GM12875 (cell line): ENCODE data around the gene C19orf53.

Experiments used
- H3K4me3 ChIP-seq: one replicate; pipeline ENCODE4 v1.5.1; 2011; ENCODE audit warnings: low read depth, low read length, control low read depth
- TF ChIP-seq, protein P1 (sequence below): IDR thresholded peaks from 2 replicates; pipeline ENCODE4 v1.5.1; 2011; ENCODE audit warnings: low read depth, mild to moderate bottlenecking, control low read depth, inconsistent platforms, low read length, moderate library complexity, borderline replicate concordance; ENCODE audit not compliant: insufficient read depth

The C19orf53 gene

DNA sequence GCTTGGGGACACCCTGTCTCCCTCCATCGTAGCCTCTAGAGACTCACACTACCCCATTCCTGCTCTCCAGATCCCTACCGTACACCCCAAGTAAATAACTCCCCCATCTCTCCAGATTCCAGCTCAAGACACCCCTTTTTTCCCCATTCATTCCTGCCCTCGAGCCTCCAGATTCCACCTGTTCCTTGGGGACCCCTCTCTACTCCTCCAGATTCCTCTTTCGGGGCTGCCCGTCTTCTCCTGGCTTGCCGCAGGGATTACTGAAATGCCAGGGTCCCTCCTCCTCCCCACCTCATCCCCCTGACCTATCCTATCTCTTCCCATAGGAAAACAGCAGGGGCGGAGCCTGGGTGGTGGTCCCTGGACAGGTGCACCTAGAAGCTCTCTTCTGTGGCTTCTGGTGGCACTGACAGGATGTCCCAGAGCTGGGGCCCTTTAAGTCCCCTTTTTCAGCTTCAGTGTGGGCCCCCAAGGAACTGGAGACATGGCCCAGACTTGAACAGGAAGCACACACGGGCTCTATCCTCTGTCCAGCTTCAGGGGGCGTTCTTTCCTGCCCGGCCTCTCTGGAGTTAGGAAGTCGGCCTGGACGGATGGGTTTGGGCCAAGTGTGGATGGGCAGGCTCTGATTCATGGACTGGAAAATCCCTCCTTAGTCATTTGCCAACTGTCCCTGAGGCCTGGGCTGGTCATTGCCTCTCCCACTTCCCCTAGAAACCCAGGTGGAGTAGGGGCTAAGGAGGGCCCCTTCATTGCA lies 22.2 kb downstream of the C19orf53 start:
- TF ChIP-seq, protein P1, sequence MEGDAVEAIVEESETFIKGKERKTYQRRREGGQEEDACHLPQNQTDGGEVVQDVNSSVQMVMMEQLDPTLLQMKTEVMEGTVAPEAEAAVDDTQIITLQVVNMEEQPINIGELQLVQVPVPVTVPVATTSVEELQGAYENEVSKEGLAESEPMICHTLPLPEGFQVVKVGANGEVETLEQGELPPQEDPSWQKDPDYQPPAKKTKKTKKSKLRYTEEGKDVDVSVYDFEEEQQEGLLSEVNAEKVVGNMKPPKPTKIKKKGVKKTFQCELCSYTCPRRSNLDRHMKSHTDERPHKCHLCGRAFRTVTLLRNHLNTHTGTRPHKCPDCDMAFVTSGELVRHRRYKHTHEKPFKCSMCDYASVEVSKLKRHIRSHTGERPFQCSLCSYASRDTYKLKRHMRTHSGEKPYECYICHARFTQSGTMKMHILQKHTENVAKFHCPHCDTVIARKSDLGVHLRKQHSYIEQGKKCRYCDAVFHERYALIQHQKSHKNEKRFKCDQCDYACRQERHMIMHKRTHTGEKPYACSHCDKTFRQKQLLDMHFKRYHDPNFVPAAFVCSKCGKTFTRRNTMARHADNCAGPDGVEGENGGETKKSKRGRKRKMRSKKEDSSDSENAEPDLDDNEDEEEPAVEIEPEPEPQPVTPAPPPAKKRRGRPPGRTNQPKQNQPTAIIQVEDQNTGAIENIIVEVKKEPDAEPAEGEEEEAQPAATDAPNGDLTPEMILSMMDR, result no peak
- H3K4me3 ChIP-seq, result peak overlapping the region; percentile 81

DNA sequence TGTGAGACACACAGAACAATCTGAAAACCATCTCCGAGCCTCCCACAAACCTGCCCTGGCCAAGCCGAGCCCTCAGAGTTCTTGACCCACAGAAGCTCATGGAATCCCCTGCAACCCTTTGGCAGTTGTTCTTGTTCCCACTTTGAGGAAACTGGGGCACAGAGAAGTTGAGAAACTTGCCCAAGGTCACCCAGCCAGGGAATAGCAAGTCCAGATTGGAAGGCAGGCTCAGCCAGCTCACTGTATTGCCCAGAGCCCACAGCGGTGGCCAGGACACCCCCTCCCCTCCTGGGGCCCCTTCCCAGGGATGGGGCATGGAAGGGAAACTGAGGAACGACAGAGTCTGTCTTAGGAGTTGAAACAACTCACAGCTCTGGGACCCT lies 22.8 kb downstream of the C19orf53 start:
- TF ChIP-seq, protein P1, result no peak
- peak overlapping the region; percentile 81 for H3K4me3 ChIP-seq

DNA sequence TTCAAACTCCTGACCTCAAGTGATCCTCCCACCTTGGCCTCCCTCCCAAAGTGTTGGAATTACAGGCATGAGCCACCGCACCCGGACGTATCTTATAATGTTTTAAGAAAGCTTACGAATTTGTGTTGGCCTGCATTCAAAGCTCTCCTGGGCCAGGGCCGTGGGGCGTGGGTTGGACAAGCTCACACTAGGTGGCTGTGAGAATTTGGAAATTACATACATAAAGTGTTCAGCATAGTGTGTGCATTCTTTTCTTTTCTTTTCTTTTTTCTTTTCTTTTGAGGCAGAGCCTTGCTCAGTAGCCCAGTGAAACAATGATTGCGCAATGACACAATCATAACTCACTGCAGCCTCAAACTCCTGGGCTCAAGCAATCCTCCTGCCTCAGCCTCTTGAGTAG lies 23.6 kb downstream of the C19orf53 start:
- H3K4me3 ChIP-seq, result no peak overlapping the region
- TF ChIP-seq, protein P1, result no peak

DNA sequence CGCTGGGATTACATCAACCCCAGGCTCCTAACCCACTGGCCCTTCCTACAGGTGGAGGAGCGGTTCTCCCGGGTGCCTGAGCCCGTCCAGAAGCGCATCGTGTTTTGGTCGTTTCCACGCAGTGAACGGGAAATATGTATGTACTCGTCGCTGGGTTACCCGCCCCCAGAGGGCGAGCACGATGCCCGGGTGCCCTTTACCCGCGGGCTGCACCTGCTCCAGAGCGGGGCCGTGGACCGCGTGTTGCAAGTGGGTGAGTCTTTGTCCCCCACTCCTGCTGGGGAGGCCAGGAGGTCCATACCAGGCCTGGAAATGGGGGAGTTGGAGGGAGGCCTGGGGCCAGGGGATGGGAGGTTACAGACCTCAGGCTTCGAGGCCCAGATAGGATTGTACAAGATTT lies 25.4 kb downstream of the C19orf53 start:
- TF ChIP-seq, protein P1, result no peak

DNA sequence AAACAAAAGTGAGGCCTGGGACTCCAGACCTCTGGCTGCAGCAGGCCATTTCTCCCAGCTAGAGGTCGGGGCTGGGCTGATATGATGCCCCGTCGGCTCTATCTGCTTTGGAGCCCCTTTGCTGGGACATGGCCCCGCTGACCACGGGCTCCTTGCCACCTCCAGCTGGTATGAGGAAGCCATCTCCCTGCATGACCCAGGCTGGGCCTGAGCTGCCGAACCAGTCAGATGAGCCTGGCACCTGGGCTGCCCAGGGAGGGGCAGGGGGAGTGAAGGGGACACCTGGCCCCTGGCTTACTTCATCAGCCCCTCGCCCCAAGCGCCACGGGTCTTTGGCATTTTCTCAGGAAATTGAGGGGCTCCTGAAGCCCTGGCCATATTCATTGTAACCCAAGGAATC lies 28.8 kb downstream of the C19orf53 start:
- TF ChIP-seq, protein P1, result no peak
- H3K4me3 ChIP-seq, result no peak overlapping the region

More for the DNA sequence above, 25.4 kb downstream of the C19orf53 start:
- H3K4me3 ChIP-seq, result no peak overlapping the region

DNA sequence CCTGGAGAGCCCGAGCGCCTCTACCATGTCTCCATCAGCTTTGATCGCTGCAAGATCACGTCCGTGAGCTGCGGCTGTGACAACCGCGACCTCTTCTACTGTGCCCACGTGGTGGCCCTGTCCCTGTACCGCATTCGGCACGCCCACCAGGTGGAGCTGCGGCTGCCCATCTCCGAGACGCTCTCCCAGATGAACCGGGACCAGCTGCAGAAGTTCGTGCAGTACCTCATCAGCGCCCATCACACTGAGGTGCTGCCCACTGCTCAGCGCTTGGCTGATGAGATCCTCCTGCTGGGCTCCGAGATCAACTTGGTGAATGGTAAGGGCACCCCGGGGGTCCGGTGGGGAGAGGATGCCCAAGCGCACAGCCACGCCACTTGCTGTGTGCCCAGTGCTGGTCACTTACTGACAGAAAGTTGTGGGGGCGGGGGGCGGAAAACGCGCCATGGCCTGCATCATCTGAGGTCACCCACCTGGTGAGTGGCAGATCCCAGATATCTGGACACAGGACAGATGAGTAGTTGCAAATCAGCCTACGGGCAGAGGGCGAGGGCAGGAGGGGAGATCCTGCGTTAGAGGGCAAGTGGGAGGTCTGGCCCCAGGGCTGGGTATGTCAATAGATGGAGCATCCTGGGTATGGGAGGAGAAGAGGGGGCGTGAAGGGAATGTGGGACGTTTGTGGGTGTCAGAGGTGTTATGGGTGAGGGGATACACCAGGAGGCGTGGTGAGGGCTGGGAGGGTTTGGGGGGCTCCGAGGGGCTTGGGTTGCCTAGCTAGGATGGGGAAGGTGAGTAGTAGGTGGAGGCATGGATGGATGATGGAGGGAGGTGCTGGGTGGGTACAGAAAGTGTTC lies 30.8 kb downstream of the C19orf53 start:
- H3K4me3 ChIP-seq, result no peak overlapping the region
- TF ChIP-seq, protein P1, result 0 out of 2 replicates have a peak, but pooled peaks have one; percentile 6
